GM19397 (cell line): Measurements from ENCODE around the gene NR3C1.

ENCODE experiments used
- ATAC-seq: cut with Tn5 transposase; IDR thresholded peaks from one replicate; pipeline ENCODE4 v1.9.1; 2021; ENCODE audit warnings: mild to moderate bottlenecking, moderate library complexity; ENCODE audit not compliant: unreplicated experiment

The NR3C1 gene

GRCh38 chr5:143267186-143267585 is 136.3 kb downstream of the NR3C1 start:
- ATAC-seq = no peak

- ATAC-seq = no peak
Observed at GRCh38 chr5:143265995-143266394, 137.5 kb downstream of the NR3C1 start.

- ATAC-seq = no peak
Observed at GRCh38 chr5:143263272-143263810, 140.1 kb downstream of the NR3C1 start.

GRCh38 chr5:143262393-143263174 is 140.9 kb downstream of the NR3C1 start:
- no peak for ATAC-seq

GRCh38 chr5:143261748-143262392 is 141.6 kb downstream of the NR3C1 start:
- no peak for ATAC-seq

- ATAC-seq = no peak
Observed at GRCh38 chr5:143259254-143259605, 144.3 kb downstream of the NR3C1 start.

- no peak for ATAC-seq
Observed at GRCh38 chr5:143258559-143259253, 144.8 kb downstream of the NR3C1 start.

GRCh38 chr5:143254819-143255218 is 148.7 kb downstream of the NR3C1 start:
- ATAC-seq = no peak

GRCh38 chr5:143251946-143252345 is 151.5 kb downstream of the NR3C1 start:
- ATAC-seq = no peak

GRCh38 chr5:143251190-143251589 is 152.3 kb downstream of the NR3C1 start:
- no peak for ATAC-seq

GRCh38 chr5:143249851-143250250 is 153.6 kb downstream of the NR3C1 start:
- no peak for ATAC-seq

- no peak for ATAC-seq
Observed at GRCh38 chr5:143248822-143249579, 154.5 kb downstream of the NR3C1 start.

GRCh38 chr5:143248391-143248790 is 155.1 kb downstream of the NR3C1 start:
- no peak for ATAC-seq

- ATAC-seq = no peak
Observed at GRCh38 chr5:143247134-143247815, 156.2 kb downstream of the NR3C1 start.

- ATAC-seq = no peak
Observed at GRCh38 chr5:143245929-143246561, 157.4 kb downstream of the NR3C1 start.

GRCh38 chr5:143244990-143245389 is 158.5 kb downstream of the NR3C1 start:
- ATAC-seq = no peak

- ATAC-seq = no peak
Observed at GRCh38 chr5:143244000-143244736, 159.3 kb downstream of the NR3C1 start.

- no peak for ATAC-seq
Observed at GRCh38 chr5:143243103-143243502, 160.4 kb downstream of the NR3C1 start.

GRCh38 chr5:143241892-143242291 is 161.6 kb downstream of the NR3C1 start:
- ATAC-seq = no peak
